ENCODE data around the gene OR10K2. TPM values are rescaled to one million over a fixed set of nuclear protein-coding genes. Genes with fewer than 3 reads are reported as not detected.

The OR10K2 gene
- total and polyA plus RNA-seq, 2 of the 13 experiments (the other 11 are each of a cell fraction or from before 2014, with no cell fraction given) = not detected

GRCh38 chr1:158471920-158472319 lies 45.9 kb upstream of the OR10K2 start, which contains the start of gene OR10R2:
Gene OR10R2, plus strand, starts transcription at chr1:158472220. Its CDS starts 106 bp downstream, at chr1:158472326.
- Histone ChIP-seq H3K9ac (ENCODE audit: insufficient read depth, low read depth, low read length) (no peak within 1 kb of the TSS), H3K4me3 (replicated peaks in 1 of 3; ENCODE audit: insufficient read depth in 1 of 3, low read depth in 2 of 3, low read length in 3 of 3) (no peak within 1 kb of the TSS), H3K79me2 (ENCODE audit: insufficient read depth, low read length) (no peaks in the 10 kb centered on the region), H3K9me3 (ENCODE audit: low read length) (peaks cover 30% of the 10 kb centered on the region), H3K27ac (ENCODE audit: extremely low read length, insufficient read depth, low read length) (no peak within 1 kb of the TSS), H3K4me2 (ENCODE audit: low read depth, low read length) (no peak within 1 kb of the TSS), H3K36me3 (replicated peaks in 1 of 2; ENCODE audit: control insufficient read depth in 1 of 2, insufficient read depth in 2 of 2, low read length in 2 of 2) (no peaks in the 10 kb centered on the region), H4K20me1 (ENCODE audit: insufficient read depth, low read length) (no peaks in the 10 kb centered on the region), H3K4me1 (ENCODE audit: insufficient read depth, low read length) (no peaks in the 10 kb centered on the region), H2AFZ (ENCODE audit: low read length) (no peak within 1 kb of the TSS), H3K27me3 (ENCODE audit: control insufficient read depth in 1 of 2, insufficient read depth in 2 of 2, low read length in 2 of 2) (no peaks in the 10 kb centered on the region)
- no peak for DNase-seq (ENCODE audit: low spot score)
- no TSS peak for BruUV-seq (replicated peaks)
- CTCF ChIA-PET (ENCODE audit: low intra/inter-chr PET ratio, low total read pairs) = no interaction called here
- ATAC-seq = no peak
- intact Hi-C loops (cut with micrococcal nuclease; ENCODE audit: unreplicated experiment) (no loop called here), in situ Hi-C loops (cut with HindIII; ENCODE audit: extremely low pct_ligation_motif_present, low pct_unique_long_range_greater_than_20kb) (no loop called here)
- FAIRE-seq = no peak
- POLR2A ChIA-PET = no interaction called here
- TF ChIP-seq, protein P1, sequence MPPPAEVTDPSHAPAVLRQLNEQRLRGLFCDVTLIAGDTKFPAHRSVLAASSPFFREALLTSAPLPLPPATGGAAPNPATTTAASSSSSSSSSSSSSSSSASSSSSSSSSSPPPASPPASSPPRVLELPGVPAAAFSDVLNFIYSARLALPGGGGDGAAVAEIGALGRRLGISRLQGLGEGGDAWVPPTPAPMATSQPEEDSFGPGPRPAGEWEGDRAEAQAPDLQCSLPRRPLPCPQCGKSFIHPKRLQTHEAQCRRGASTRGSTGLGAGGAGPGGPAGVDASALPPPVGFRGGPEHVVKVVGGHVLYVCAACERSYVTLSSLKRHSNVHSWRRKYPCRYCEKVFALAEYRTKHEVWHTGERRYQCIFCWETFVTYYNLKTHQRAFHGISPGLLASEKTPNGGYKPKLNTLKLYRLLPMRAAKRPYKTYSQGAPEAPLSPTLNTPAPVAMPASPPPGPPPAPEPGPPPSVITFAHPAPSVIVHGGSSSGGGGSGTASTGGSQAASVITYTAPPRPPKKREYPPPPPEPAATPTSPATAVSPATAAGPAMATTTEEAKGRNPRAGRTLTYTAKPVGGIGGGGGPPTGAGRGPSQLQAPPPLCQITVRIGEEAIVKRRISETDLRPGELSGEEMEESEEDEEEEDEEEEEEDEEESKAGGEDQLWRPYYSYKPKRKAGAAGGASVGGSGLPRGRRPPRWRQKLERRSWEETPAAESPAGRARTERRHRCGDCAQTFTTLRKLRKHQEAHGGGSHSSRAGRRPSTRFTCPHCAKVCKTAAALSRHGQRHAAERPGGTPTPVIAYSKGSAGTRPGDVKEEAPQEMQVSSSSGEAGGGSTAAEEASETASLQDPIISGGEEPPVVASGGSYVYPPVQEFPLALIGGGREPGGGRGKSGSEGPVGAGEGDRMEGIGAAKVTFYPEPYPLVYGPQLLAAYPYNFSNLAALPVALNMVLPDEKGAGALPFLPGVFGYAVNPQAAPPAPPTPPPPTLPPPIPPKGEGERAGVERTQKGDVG (CRISPR knock-in tag; IDR thresholded peaks at IDR 0.05; ENCODE audit: borderline replicate concordance) = no peak
- TF ChIP-seq ZNF513 (CRISPR knock-in tag; conservative IDR thresholded peaks at IDR 0.05) (no peak), STAT5B (CRISPR knock-in tag; IDR thresholded peaks at IDR 0.05) (no peak), BCLAF1 (IDR thresholded peaks at IDR 0.05) (no peak), FOXO1 (CRISPR knock-in tag; IDR thresholded peaks at IDR 0.05) (no peak), DNMT1 (CRISPR knock-in tag; IDR thresholded peaks at IDR 0.05) (no peak), HOXD1 (CRISPR knock-in tag; IDR thresholded peaks at IDR 0.05) (no peak), MTA1 (CRISPR knock-in tag; IDR thresholded peaks at IDR 0.05; ENCODE audit: borderline replicate concordance) (no peak), NCOR1 (IDR thresholded peaks at IDR 0.05; ENCODE audit: borderline replicate concordance, low read length) (no peak)
- TF ChIP-seq, protein P2, sequence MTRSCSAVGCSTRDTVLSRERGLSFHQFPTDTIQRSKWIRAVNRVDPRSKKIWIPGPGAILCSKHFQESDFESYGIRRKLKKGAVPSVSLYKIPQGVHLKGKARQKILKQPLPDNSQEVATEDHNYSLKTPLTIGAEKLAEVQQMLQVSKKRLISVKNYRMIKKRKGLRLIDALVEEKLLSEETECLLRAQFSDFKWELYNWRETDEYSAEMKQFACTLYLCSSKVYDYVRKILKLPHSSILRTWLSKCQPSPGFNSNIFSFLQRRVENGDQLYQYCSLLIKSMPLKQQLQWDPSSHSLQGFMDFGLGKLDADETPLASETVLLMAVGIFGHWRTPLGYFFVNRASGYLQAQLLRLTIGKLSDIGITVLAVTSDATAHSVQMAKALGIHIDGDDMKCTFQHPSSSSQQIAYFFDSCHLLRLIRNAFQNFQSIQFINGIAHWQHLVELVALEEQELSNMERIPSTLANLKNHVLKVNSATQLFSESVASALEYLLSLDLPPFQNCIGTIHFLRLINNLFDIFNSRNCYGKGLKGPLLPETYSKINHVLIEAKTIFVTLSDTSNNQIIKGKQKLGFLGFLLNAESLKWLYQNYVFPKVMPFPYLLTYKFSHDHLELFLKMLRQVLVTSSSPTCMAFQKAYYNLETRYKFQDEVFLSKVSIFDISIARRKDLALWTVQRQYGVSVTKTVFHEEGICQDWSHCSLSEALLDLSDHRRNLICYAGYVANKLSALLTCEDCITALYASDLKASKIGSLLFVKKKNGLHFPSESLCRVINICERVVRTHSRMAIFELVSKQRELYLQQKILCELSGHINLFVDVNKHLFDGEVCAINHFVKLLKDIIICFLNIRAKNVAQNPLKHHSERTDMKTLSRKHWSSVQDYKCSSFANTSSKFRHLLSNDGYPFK (CRISPR knock-in tag; IDR thresholded peaks at IDR 0.05; ENCODE audit: borderline replicate concordance) = no peak
